GM18870 (cell line): Measurements from ENCODE around the gene SPDYE11.
A peak's percentile ranks its signal among the peaks of the same experiment; 100 is the strongest.
"Not testable (repeated sequence)": the region's sequence is repeated elsewhere in the genome, so short reads cannot be mapped to it uniquely, and the experiment has no call there.

Experiments used
- ATAC-seq: cut with Tn5 transposase; IDR thresholded peaks from one replicate; pipeline ENCODE4 v1.9.1; 2021; ENCODE audit warnings: moderate library complexity; ENCODE audit not compliant: unreplicated experiment

SPDYE11 gene, protein sequence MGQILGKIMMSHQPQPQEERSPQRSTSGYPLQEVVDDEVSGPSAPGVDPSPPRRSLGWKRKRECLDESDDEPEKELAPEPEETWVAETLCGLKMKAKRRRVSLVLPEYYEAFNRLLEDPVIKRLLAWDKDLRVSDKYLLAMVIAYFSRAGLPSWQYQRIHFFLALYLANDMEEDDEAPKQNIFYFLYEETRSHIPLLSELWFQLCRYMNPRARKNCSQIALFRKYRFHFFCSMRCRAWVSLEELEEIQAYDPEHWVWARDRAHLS

DNA sequence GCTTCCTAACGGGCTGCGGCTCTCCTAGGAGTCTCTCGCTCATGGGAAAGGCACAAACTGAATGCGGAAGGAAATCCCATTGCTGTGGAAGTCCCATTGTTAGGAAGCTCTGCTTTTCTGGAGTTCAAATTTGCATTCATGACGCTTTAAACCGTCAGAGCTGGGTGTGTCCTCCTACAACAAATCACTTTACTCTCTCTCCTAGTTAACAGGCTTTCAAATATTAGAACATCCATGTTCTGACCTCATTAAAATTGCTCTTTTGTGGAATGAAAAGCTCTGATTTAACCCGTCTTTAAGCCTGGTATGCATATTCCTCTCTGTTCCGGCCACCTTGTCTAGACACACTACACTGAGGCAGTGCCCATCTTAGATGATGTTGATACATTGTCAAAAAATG is at the start of gene SPDYE11:
SPDYE11 (minus strand) TSS at position 101 of the 400 bp plus-strand sequence. CDS start 1,800 bp downstream, outside the sequence.
- not testable (repeated sequence) for ATAC-seq

DNA sequence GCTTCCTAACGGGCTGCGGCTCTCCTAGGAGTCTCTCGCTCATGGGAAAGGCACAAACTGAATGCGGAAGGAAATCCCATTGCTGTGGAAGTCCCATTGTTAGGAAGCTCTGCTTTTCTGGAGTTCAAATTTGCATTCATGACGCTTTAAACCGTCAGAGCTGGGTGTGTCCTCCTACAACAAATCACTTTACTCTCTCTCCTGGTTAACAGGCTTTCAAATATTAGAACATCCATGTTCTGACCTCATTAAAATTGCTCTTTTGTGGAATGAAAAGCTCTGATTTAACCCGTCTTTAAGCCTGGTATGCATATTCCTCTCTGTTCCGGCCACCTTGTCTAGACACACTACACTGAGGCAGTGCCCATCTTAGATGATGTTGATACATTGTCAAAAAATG is 28.2 kb upstream of the SPDYE11 start, which contains the start of gene SPDYE9:
SPDYE9 (minus strand) TSS at position 101 of the 400 bp plus-strand sequence. CDS start 1,800 bp downstream, outside the sequence.
- ATAC-seq = not testable (repeated sequence)

DNA sequence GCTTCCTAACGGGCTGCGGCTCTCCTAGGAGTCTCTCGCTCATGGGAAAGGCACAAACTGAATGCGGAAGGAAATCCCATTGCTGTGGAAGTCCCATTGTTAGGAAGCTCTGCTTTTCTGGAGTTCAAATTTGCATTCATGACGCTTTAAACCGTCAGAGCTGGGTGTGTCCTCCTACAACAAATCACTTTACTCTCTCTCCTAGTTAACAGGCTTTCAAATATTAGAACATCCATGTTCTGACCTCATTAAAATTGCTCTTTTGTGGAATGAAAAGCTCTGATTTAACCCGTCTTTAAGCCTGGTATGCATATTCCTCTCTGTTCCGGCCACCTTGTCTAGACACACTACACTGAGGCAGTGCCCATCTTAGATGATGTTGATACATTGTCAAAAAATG is 28.0 kb downstream of the SPDYE11 start, which contains the start of gene SPDYE8:
SPDYE8 (minus strand) TSS at position 101 of the 400 bp plus-strand sequence. CDS start 1,800 bp downstream, outside the sequence.
- ATAC-seq = not testable (repeated sequence)

DNA sequence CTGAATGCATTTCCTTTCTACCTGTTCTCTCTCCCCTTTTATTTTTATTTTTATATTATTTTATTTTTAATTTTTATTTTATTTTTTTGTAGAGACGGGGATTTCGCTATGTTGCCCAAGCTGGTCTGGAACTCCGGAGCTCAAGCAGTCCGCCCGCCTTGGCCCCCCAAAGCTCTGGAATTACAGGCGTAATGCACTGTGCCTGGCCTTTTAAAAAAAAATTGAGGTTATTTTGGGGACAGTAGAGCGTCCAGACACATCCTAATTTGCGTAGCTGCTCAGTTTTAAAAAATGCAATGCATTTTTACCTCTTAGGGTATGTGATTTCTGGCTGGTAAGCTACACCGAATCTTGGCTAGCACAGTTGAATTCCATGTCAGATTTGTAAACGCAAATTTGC is 51.2 kb downstream of the SPDYE11 start:
- ATAC-seq = not testable (repeated sequence)

DNA sequence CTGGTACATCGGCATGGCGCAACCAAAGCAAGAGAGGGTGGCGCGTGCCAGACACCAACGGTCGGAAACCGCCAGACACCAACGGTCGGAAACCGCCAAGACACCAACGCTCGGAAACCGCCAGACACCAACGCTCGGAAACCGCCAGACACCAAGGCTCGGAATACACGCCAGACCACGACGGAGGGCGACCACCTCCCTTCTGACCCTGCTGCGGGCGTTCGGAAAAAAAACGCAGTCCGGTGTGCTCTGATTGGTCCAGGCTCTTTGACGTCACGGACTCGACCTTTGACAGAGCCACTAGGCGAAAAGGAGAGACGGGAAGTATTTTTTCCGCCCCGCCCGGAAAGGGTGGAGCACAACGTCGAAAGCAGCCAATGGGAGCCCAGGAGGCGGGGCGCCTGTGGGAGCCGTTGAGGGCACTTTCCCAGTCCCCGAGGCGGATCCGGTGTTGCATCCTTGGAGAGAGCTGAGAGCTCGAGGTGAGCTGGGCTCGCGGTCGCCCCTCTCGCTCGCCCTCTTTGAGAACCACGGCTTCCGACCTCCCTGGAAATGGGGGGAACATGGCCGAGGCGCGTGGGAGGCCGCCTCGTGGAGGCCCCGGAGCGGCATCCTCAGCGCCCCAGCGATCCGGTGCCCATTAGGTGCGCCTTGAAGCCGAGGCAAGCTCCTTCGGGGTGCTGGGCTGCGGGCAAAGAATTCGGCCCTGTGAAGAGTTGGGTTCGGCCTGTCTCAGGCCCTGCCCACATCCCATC is 51.8 kb downstream of the SPDYE11 start:
- peak; percentile 68 for ATAC-seq

DNA sequence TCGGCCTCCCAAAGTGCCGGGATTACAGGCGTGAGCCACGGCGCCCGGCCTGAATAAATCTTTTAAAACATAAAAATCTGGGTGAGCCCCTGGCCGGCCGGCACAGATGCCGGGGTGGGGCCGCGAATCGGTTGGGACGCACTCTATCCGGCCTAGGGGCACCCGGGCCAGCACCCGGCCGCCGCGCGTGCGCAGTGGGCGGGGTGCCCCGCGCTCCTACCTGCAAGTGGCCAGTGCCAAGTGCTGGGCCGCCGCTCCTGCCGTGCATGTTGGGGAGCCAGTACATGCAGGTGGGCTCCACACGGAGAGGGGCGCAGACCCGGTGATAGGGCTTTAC is 52.4 kb downstream of the SPDYE11 start:
- ATAC-seq = peak; percentile 70

DNA sequence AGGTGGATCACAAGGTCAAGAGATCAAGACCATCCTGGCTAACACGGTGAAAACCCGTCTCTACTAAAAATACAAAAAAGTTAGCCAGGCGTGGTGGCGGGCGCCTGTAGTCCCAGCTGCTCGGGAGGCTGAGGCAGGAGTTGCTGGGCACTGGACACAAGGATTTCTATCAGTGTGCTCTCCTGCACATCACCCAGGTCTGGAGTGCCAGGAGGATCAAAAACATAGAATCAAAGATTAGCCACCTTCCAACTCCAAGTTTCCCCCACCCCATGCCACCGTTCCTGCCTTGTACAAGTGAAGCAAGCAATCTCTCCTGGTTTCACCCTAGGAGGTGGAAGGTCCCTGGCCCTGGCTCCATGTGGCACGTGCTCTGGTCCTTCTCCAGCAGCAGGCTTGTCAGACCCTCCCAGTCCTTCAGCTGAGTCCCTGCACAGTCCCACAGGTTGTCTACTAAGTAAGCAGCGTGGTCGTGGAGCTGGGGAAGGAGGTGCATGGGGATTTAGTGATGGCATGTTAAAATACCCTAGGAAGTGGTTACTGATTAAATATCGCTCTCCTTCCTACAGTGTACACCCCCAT is 59.7 kb downstream of the SPDYE11 start:
- ATAC-seq = not testable (repeated sequence)
